SU-DHL-6 (cell line): ENCODE results near the gene INTS7.

Experiments used
- H2AFZ ChIP-seq: fragments of 200-600 bp; sonication (generic); 2 replicates; pipeline ENCODE4 v1.6.1; 2014; ENCODE audit warnings: low read depth, mild to moderate bottlenecking, moderate library complexity, mixed read lengths, antibody characterized with exemption, low read length; ENCODE audit not compliant: severe bottlenecking
- H3F3A ChIP-seq: fragments of 200-600 bp; shearing (Covaris generic); 2 replicates; pipeline ENCODE4 v1.6.0; 2016; ENCODE audit warnings: antibody characterized with exemption, mild to moderate bottlenecking; ENCODE audit not compliant: insufficient read depth
- H3K27ac ChIP-seq: fragments of 200-600 bp; sonication (generic); 2 replicates; pipeline ENCODE4 v1.5.1; 2016; ENCODE audit warnings: low read depth, mild to moderate bottlenecking, low read length, moderate library complexity, mixed read lengths
- H3K27me3 ChIP-seq: fragments of 200-600 bp; sonication (generic), shearing (Covaris generic); 2 replicates; pipeline ENCODE4 v1.6.0; 2014; ENCODE audit warnings: mild to moderate bottlenecking, low read length
- H3K36me3 ChIP-seq: fragments of 200-600 bp; sonication (generic); 2 replicates; pipeline ENCODE4 v1.6.1; 2014; ENCODE audit warnings: mild to moderate bottlenecking, low read length, mixed read lengths
- H3K4me2 ChIP-seq: fragments of 300-600, 200-600 bp; shearing (Covaris generic), sonication (generic); 2 replicates; pipeline ENCODE4 v1.6.0; 2014; ENCODE audit warnings: low read length, low read depth, mild to moderate bottlenecking; ENCODE audit not compliant: poor library complexity, severe bottlenecking
- H3K4me3 ChIP-seq: fragments of 200-600 bp; sonication (generic); 2 replicates; pipeline ENCODE4 v1.5.1; 2014; ENCODE audit warnings: antibody characterized with exemption, low read length, mild to moderate bottlenecking, mixed read lengths; ENCODE audit not compliant: insufficient read depth, poor library complexity, severe bottlenecking
- H3K79me2 ChIP-seq: fragments of 200-600 bp; sonication (generic); 2 replicates; pipeline ENCODE4 v1.6.1; 2014; ENCODE audit warnings: mild to moderate bottlenecking, low read length, moderate library complexity; ENCODE audit not compliant: insufficient read depth
- H3K9ac ChIP-seq: fragments of 200-600 bp; sonication (generic); 2 replicates; pipeline ENCODE4 v1.7.0; 2014; ENCODE audit warnings: mild to moderate bottlenecking, low read length
- H3K9me2 ChIP-seq: fragments of 200-600 bp; sonication (generic); replicated peaks from 2 replicates; pipeline ENCODE4 v1.6.1; 2014; ENCODE audit warnings: low read length; ENCODE audit not compliant: insufficient read depth
- H3K9me3 ChIP-seq: fragments of 200-600 bp; sonication (generic); 2 replicates; pipeline ENCODE4 v1.6.1; 2014; ENCODE audit warnings: low read length, mixed read lengths; ENCODE audit not compliant: insufficient read depth
- H4K20me1 ChIP-seq: fragments of 200-600 bp; sonication (generic); 2 replicates; pipeline ENCODE4 v1.6.1; 2014; ENCODE audit warnings: low read depth, mild to moderate bottlenecking, antibody characterized with exemption, low read length, moderate library complexity, mixed read lengths
- CTCF ChIP-seq: fragments of 200-600 bp; sonication (generic); IDR thresholded peaks from one replicate; pipeline ENCODE4 v1.5.1; 2017; ENCODE audit warnings: antibody characterized with exemption, mild to moderate bottlenecking, low read length, moderate library complexity; ENCODE audit not compliant: insufficient read depth, poor library complexity, severe bottlenecking
- EZH2phosphoT487 ChIP-seq: fragments of 200-600 bp; sonication (generic), shearing (Covaris generic); conservative IDR thresholded peaks from 2 replicates; pipeline ENCODE4 v1.6.1; 2018; ENCODE audit warnings: mild to moderate bottlenecking, antibody characterized with exemption, low read length, moderate library complexity, mixed read lengths

INTS7 gene

GRCh38 chr1:211935448-211935970 is 99.8 kb downstream of the INTS7 start:
- H3K4me3 ChIP-seq, result no peak overlapping the region
- no peak overlapping the region for H2AFZ ChIP-seq
- no peaks in the 10 kb centered on the region for H3K79me2 ChIP-seq
- H3K9ac ChIP-seq, result no peak overlapping the region
- no peaks in the 10 kb centered on the region for H4K20me1 ChIP-seq
- H3K36me3 ChIP-seq, result no peaks in the 10 kb centered on the region
- no peak overlapping the region for H3K27ac ChIP-seq
- no peaks in the 10 kb centered on the region for H3K27me3 ChIP-seq
- H3F3A ChIP-seq, result no peaks in the 10 kb centered on the region
- TF ChIP-seq EZH2phosphoT487 (no peak), CTCF (no peak)
- no peak overlapping the region for H3K4me2 ChIP-seq
- H3K9me3 ChIP-seq, result no peaks in the 10 kb centered on the region
- no peaks in the 10 kb centered on the region for H3K9me2 ChIP-seq

- no peaks in the 10 kb centered on the region for H3K27me3 ChIP-seq
- H3F3A ChIP-seq, result no peaks in the 10 kb centered on the region
- H3K9me3 ChIP-seq, result no peaks in the 10 kb centered on the region
- no peaks in the 10 kb centered on the region for H3K36me3 ChIP-seq
- no peak overlapping the region for H3K9ac ChIP-seq
- no peak overlapping the region for H3K4me3 ChIP-seq
- H3K9me2 ChIP-seq, result no peaks in the 10 kb centered on the region
- no peak overlapping the region for H3K27ac ChIP-seq
- no peak overlapping the region for H3K4me2 ChIP-seq
- TF ChIP-seq CTCF (no peak), EZH2phosphoT487 (no peak)
- no peaks in the 10 kb centered on the region for H3K79me2 ChIP-seq
- H2AFZ ChIP-seq, result no peak overlapping the region
- no peaks in the 10 kb centered on the region for H4K20me1 ChIP-seq
Observed at GRCh38 chr1:211933946-211934714, 101.2 kb downstream of the INTS7 start.

- H3K9me3 ChIP-seq, result no peaks in the 10 kb centered on the region
- no peaks in the 10 kb centered on the region for H3K36me3 ChIP-seq
- H2AFZ ChIP-seq, result no peak overlapping the region
- no peaks in the 10 kb centered on the region for H3K27me3 ChIP-seq
- no peak overlapping the region for H3K4me3 ChIP-seq
- no peaks in the 10 kb centered on the region for H4K20me1 ChIP-seq
- H3K4me2 ChIP-seq, result no peak overlapping the region
- no peaks in the 10 kb centered on the region for H3K79me2 ChIP-seq
- no peak for TF ChIP-seq CTCF
- no peak overlapping the region for H3K27ac ChIP-seq
- no peak overlapping the region for H3K9ac ChIP-seq
- no peaks in the 10 kb centered on the region for H3F3A ChIP-seq
- H3K9me2 ChIP-seq, result no peaks in the 10 kb centered on the region
Observed at GRCh38 chr1:211932933-211933254, 102.5 kb downstream of the INTS7 start.
